BJ (cell line): ENCODE results near the gene SETD1A. TPM values are rescaled to one million over a fixed set of nuclear protein-coding genes. Genes with fewer than 3 reads are reported as not detected.

Source experiments
- CTCF ChIA-PET: fragments of 350-600 bp; formaldehyde crosslinking; extraction: SDS; loops from one replicate; lab custom pipeline; 2021; ENCODE audit warnings: antibody characterized with exemption, inconsistent platforms; lab: Yijun Ruan, JAX
- POLR2A ChIA-PET: fragments of 300-600 bp; sonication (Branson Sonifier 250); formaldehyde crosslinking; extraction: SDS; loops from one replicate; lab custom pipeline; 2021; ENCODE audit warnings: antibody characterized with exemption; lab: Charles Lee
- DNase-seq: peaks from one replicate; pipeline ENCODE4 v3.0.0-alpha.2; 2011; ENCODE audit warnings: low read depth
- H3K27me3 ChIP-seq: 2 replicates; pipeline ENCODE4 v1.6.0; 2011; ENCODE audit warnings: low read length; ENCODE audit not compliant: control insufficient read depth, insufficient read depth
- H3K36me3 ChIP-seq: 2 replicates; pipeline ENCODE4 v1.5.1; 2011; ENCODE audit warnings: low read length; ENCODE audit not compliant: control insufficient read depth, insufficient read depth
- H3K4me3 ChIP-seq: 2 replicates; pipeline ENCODE4 v1.5.1; 2011; ENCODE audit warnings: low read depth, mild to moderate bottlenecking, control low read depth, low read length
- polyA plus RNA-seq: library from polyadenylated mRNA; depleted of rRNA; stranded (reverse); fragments of >200 nt; gene quantifications from 2 replicates; pipeline ENCODE4 v1.2.3, GENCODE V29; 2011
- TF ChIP-seq, protein P1 (sequence below): IDR thresholded peaks from 2 replicates; pipeline ENCODE4 v1.5.1; 2011; ENCODE audit warnings: low read depth, mild to moderate bottlenecking, control low read depth, inconsistent platforms, low read length, moderate library complexity; ENCODE audit not compliant: insufficient read depth

The SETD1A gene
- polyA plus RNA-seq, 1 experiment = 1.4 TPM

GRCh38 chr16:30989469-30990047 is 32.0 kb downstream of the SETD1A start:
- H3K4me3 ChIP-seq = no peak overlapping the region
- peaks cover 5% of the 10 kb centered on the region for H3K36me3 ChIP-seq
- H3K27me3 ChIP-seq = no peaks in the 10 kb centered on the region
- ChIA-PET CTCF (no interaction called here), POLR2A (no interaction called here)
- no peak for DNase-seq
- TF ChIP-seq, protein P1, sequence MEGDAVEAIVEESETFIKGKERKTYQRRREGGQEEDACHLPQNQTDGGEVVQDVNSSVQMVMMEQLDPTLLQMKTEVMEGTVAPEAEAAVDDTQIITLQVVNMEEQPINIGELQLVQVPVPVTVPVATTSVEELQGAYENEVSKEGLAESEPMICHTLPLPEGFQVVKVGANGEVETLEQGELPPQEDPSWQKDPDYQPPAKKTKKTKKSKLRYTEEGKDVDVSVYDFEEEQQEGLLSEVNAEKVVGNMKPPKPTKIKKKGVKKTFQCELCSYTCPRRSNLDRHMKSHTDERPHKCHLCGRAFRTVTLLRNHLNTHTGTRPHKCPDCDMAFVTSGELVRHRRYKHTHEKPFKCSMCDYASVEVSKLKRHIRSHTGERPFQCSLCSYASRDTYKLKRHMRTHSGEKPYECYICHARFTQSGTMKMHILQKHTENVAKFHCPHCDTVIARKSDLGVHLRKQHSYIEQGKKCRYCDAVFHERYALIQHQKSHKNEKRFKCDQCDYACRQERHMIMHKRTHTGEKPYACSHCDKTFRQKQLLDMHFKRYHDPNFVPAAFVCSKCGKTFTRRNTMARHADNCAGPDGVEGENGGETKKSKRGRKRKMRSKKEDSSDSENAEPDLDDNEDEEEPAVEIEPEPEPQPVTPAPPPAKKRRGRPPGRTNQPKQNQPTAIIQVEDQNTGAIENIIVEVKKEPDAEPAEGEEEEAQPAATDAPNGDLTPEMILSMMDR = no peak

DNA sequence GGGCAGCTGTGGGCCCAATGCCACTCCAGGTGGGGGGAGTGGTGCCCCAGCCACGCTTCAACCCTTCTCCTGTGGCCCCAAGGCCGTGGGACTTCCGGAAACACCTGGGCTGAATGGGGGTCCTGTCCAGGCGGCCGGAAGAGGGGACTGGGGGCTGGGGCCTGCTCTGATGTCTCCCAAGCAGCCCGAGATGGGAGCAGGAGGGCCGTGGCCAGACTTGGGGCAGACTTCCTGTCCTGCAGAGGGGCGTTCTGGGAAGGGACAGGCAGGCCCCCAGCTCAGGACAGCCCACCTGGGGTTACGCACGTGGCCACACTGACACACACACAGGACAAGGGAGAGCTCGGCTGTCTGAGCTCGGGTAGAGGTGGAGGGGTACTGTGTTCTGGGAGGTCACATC is 32.6 kb downstream of the SETD1A start:
- no peak for DNase-seq
- no peak overlapping the region for H3K4me3 ChIP-seq
- no peaks in the 10 kb centered on the region for H3K27me3 ChIP-seq
- TF ChIP-seq, protein P1 = no peak
- POLR2A ChIA-PET = no interaction called here
- CTCF ChIA-PET = no interaction called here
- H3K36me3 ChIP-seq = peaks cover 5% of the 10 kb centered on the region

DNA sequence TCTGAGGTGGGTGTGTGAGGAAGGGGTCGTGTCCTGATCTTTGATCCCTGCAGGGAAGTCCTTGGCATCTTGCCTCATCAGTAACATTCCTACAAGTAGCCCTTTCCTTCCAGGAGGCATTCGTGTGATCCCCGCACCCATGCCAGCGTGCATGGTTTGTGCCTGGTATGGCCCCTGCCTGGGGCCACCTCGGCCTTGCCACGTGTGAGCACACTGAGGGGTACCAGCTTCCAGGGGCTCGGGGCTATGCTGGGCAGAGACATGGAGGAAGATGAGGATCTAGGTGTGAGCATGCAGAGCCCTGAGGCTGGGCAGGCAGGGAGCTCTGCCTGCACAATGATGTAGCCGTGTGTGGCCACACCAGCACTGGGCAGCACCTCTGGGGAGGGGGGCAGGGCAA is 33.5 kb downstream of the SETD1A start:
- Histone ChIP-seq H3K36me3 (peaks cover 5% of the 10 kb centered on the region), H3K27me3 (no peaks in the 10 kb centered on the region), H3K4me3 (no peak overlapping the region)
- ChIA-PET CTCF (no interaction called here), POLR2A (no interaction called here)
- TF ChIP-seq, protein P1 = no peak
- DNase-seq = no peak

DNA sequence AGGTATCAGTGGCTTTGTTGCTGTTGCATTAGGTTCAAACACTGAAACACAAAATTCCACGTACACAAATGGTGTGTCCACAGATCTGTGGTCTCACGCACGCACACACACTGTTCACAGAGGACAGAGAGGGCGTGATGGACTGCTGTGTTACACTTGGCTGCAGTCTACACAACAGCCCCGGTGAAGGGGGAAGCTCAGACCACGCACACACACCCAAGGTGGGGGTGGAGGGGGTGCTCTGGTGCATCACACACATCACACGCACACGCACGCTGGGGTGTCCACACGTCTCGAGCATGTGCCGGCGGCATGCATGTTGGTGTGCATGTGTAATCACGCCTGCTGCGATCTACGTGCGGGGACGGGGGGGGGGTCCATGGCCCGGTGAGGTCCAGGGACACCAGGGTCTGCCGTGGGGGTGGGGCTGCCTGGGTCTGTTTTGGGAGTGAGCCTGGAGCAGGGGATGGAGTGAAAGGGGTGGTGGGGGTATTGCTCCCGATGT is 34.8 kb downstream of the SETD1A start:
- TF ChIP-seq, protein P1 = no peak
- ChIA-PET CTCF (interaction anchor here (0.6 kb wide), 1 partner anchor 81 kb away, joined by 3 read pairs; no protein-coding TSS in a partner anchor), POLR2A (interaction anchor here (0.5 kb wide), 1 partner anchor 25 kb away, joined by 3 read pairs; no protein-coding TSS in a partner anchor)
- peaks cover 2% of the 10 kb centered on the region for H3K36me3 ChIP-seq
- no peak overlapping the region for H3K4me3 ChIP-seq
- no peaks in the 10 kb centered on the region for H3K27me3 ChIP-seq
- DNase-seq = no peak

- TF ChIP-seq, protein P1 = no peak
- Histone ChIP-seq H3K27me3 (no peaks in the 10 kb centered on the region), H3K36me3 (no peaks in the 10 kb centered on the region; the same call in 1 of the 2 replicates), H3K4me3 (no peak overlapping the region)
- CTCF ChIA-PET = interaction anchor here (0.8 to 1.9 kb wide), 2 partner anchors 8 to 39 kb away, joined by 3 to 6 read pairs; partner anchors contain the start of gene HSD3B7
- POLR2A ChIA-PET = interaction anchor here (0.5 kb wide), 1 partner anchor 24 kb away, joined by 3 read pairs; no protein-coding TSS in a partner anchor
- no peak for DNase-seq
Observed at GRCh38 chr16:30992931-30993816, 35.6 kb downstream of the SETD1A start.
